ENCODE results near the gene FAM162B.

The FAM162B gene

DNA sequence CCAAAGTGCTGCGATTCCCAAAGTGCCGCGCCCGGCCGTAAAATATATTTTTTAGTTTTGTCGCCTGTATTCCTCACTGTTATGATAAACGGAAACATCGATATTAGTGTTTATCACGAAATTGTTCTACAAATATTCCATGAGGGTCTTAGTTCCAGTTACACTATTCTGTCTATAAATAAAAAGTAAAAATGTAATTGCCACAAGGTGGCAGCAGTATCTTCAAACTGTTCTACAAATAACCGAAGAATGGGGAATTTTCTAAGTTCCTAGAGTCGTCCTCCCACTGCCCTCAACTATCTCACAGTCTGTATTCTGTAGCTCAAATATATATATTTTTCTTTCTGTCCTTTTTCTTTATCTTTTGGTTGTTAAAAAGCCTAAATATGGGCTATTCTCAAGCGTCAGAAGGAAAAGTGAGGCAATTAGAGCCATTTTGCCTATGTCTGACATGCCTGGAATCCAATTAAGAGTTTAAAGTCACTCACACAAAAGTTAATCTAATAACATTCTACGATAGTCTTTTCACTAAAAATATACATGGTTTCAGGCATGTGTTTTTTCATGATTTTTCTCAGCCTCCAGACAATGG lies 14.2 kb upstream of the FAM162B start:
- no peak for DNase-seq (ENCODE audit: low spot score)

GRCh38 chr6:116773886-116774285 lies 8.4 kb upstream of the FAM162B start:
- DNase-seq (ENCODE audit: low spot score): no peak
- TF ChIP-seq, protein P1, sequence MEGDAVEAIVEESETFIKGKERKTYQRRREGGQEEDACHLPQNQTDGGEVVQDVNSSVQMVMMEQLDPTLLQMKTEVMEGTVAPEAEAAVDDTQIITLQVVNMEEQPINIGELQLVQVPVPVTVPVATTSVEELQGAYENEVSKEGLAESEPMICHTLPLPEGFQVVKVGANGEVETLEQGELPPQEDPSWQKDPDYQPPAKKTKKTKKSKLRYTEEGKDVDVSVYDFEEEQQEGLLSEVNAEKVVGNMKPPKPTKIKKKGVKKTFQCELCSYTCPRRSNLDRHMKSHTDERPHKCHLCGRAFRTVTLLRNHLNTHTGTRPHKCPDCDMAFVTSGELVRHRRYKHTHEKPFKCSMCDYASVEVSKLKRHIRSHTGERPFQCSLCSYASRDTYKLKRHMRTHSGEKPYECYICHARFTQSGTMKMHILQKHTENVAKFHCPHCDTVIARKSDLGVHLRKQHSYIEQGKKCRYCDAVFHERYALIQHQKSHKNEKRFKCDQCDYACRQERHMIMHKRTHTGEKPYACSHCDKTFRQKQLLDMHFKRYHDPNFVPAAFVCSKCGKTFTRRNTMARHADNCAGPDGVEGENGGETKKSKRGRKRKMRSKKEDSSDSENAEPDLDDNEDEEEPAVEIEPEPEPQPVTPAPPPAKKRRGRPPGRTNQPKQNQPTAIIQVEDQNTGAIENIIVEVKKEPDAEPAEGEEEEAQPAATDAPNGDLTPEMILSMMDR (IDR thresholded peaks at IDR 0.05; ENCODE audit: extremely low read depth, missing control alignments): no peak

More for the DNA sequence above, 14.2 kb upstream of the FAM162B start:
- TF ChIP-seq, protein P1 (IDR thresholded peaks at IDR 0.05; ENCODE audit: extremely low read depth, missing control alignments): no peak

DNA sequence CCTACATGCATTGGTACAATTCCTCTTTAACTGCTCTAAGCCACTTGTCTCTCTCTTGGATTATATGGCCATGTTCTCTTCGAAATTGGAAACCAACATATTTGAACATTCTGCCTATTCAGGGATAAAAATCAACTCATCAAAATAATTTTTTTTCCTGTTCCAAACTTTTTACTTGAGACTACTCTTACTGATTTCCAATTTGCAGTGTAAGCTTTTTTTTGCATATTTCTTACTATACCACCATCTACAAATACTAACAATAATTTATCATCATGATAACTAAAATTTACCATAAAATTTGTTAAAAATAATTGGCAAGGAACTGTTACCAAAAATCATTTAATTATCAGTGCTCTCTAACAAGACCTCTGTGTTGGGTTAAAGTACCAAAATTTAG lies 6.9 kb upstream of the FAM162B start:
- TF ChIP-seq, protein P1 (IDR thresholded peaks at IDR 0.05; ENCODE audit: extremely low read depth, missing control alignments): no peak

DNA sequence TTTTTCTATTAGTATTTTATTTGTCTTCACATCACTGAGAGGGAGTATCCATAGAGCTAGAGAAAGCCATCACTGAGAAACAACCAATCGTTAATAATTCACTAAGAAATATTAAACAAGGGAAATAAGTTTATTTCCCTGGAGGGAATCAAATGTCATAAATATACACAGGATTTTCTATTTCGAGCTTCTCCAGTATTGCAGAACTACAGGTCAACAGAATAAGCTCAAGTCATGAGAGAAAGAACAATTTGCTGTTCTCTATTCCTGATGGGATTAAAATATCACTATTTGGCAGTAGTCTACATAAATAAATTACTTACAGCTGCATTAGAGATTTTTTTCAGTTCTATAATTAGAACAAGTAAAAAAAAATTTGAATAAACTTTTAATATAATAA lies 2.2 kb upstream of the FAM162B start:
- no peak for DNase-seq (ENCODE audit: low spot score)
- TF ChIP-seq, protein P1 (IDR thresholded peaks at IDR 0.05; ENCODE audit: extremely low read depth, missing control alignments): no peak

More for the DNA sequence above, 6.9 kb upstream of the FAM162B start:
- DNase-seq (ENCODE audit: low spot score): no peak

DNA sequence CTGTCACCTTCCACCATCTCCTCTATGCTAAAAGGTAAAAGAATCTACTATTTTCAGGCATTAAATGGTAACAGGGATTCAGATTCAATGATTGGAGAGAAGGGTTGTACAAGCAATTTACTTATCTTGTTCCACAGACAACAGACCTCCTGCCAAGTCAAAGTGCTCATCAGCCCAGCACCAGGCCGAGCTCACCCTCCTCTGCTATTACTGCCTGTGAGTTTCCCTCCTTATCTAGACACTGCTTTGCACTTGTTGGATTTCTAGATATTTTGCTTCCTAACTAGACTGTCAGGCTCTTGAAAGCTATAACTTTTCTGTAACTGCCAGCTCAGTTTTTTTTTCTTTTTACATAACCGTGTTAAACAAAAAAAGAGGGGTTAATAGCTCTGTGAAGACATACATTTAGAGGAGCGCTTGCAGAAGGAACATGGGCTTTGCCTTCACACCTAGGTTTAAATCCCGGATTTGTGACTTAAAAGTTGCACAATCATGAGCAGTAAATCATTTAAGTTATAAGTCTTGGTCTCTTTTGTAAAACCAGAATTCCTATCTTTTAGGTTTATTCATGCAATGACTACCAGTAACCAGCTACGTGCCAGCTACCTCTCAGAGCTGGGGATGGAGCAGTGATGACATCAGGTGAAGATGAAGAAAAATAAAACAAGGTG lies 1.1 kb upstream of the FAM162B start:
- TF ChIP-seq, protein P1 (IDR thresholded peaks at IDR 0.05; ENCODE audit: extremely low read depth, missing control alignments): no peak
- DNase-seq (ENCODE audit: low spot score): no peak

GRCh38 chr6:116764629-116764960 lies 924 bp downstream of the FAM162B start:
- no peak for DNase-seq (ENCODE audit: low spot score)
- TF ChIP-seq, protein P1 (IDR thresholded peaks at IDR 0.05; ENCODE audit: extremely low read depth, missing control alignments): no peak

GRCh38 chr6:116763906-116764628 lies 1.5 kb downstream of the FAM162B start:
- TF ChIP-seq, protein P1 (IDR thresholded peaks at IDR 0.05; ENCODE audit: extremely low read depth, missing control alignments): no peak
- DNase-seq (ENCODE audit: low spot score): no peak
